GM12864 (cell line): ENCODE results near the gene KCNIP1.

Source experiments
- DNase-seq: peaks from one replicate; pipeline ENCODE4 v3.0.0-alpha.2; 2011; ENCODE audit warnings: low read depth
- H3K4me3 ChIP-seq: 2 replicates; pipeline ENCODE4 v1.5.1; 2011; ENCODE audit warnings: mild to moderate bottlenecking, low read depth, low read length, control low read depth
- TF ChIP-seq, protein P1 (sequence below): IDR thresholded peaks from 2 replicates; pipeline ENCODE4 v1.5.1; 2011; ENCODE audit warnings: low read depth, mild to moderate bottlenecking, moderate library complexity, low read length, control low read depth, inconsistent platforms; ENCODE audit errors: missing control alignments

KCNIP1 gene

DNA sequence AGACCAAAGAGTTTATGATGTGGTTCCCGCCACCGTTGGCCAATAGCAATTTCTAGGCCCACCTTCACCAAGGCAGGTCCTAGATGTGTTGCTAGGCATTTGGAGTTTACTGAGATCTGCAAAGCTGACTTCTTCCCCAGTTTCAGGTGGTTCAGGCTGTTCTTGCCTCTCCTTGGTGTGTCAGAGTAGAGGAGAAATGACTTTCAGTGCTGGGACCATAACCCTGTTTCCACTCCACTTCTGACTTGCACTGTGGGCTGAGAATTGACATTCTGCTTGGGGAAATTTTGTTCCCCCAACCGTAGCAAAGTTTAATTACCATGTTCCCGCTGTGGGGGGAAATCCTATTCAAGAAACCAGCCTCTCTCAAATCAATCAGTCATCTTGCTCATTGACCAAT lies 151.7 kb downstream of the KCNIP1 start:
- H3K4me3 ChIP-seq = no peak overlapping the region
- TF ChIP-seq, protein P1, sequence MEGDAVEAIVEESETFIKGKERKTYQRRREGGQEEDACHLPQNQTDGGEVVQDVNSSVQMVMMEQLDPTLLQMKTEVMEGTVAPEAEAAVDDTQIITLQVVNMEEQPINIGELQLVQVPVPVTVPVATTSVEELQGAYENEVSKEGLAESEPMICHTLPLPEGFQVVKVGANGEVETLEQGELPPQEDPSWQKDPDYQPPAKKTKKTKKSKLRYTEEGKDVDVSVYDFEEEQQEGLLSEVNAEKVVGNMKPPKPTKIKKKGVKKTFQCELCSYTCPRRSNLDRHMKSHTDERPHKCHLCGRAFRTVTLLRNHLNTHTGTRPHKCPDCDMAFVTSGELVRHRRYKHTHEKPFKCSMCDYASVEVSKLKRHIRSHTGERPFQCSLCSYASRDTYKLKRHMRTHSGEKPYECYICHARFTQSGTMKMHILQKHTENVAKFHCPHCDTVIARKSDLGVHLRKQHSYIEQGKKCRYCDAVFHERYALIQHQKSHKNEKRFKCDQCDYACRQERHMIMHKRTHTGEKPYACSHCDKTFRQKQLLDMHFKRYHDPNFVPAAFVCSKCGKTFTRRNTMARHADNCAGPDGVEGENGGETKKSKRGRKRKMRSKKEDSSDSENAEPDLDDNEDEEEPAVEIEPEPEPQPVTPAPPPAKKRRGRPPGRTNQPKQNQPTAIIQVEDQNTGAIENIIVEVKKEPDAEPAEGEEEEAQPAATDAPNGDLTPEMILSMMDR = no peak
- DNase-seq = no peak

- TF ChIP-seq, protein P1 = no peak
Measured at GRCh38 chr5:170655920-170656319, 152.1 kb downstream of the KCNIP1 start.

GRCh38 chr5:170656346-170656745 lies 152.5 kb downstream of the KCNIP1 start:
- no peak for DNase-seq
- no peak overlapping the region for H3K4me3 ChIP-seq
- TF ChIP-seq, protein P1 = no peak

More at GRCh38 chr5:170655920-170656319, 152.1 kb downstream of the KCNIP1 start:
- no peak for DNase-seq
- no peak overlapping the region for H3K4me3 ChIP-seq

DNA sequence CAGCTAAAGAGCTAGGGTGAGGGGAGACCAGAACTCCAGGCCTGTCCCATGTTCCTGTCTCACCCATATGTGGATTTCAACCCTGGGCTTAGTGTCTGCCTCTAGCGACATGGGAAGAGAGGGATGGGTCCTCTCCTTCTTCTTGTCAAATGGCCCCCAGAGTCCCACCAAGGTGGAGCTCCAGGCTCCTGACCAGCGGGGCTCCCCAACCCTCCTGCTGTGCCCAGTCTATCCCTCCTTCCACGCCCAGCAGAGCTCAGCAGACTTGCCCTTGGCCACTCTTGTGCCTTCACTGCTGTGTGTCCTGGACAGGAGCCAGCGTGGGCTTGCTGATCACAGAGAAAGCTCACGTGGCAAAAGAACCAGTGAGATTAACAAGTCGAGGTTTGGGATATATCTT lies 156.7 kb downstream of the KCNIP1 start:
- no peak for DNase-seq
- TF ChIP-seq, protein P1 = no peak
- no peak overlapping the region for H3K4me3 ChIP-seq

- TF ChIP-seq, protein P1 = no peak
- H3K4me3 ChIP-seq = no peak overlapping the region
- no peak for DNase-seq
Measured at GRCh38 chr5:170662966-170663365, 159.1 kb downstream of the KCNIP1 start.

DNA sequence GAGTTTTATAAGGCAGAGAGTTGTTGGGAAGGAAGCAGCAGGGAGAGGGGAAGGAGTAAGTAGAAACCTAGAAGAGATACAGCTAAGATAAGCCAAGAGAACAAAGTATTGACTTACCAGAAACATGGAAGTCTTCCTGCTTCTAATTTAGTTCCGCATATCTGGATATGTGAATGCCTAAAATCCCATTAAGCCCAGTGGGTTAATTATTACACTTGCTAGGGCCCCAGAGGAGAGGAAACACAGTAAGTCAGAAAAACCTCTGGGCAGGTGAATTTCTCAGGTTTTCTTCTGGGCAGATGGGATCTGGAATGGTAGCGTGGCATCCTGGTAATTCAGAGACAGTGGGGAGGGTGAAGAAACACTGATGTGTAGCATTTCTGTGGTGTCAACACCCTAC lies 175.0 kb downstream of the KCNIP1 start:
- TF ChIP-seq, protein P1 = no peak
- no peak overlapping the region for H3K4me3 ChIP-seq
- DNase-seq = no peak

- no peak overlapping the region for H3K4me3 ChIP-seq
- TF ChIP-seq, protein P1 = no peak
- DNase-seq = no peak
Measured at GRCh38 chr5:170681013-170681433, 177.2 kb downstream of the KCNIP1 start.
